D721Med (cell line): Measurements from ENCODE around the gene EXOC6B.

Source experiments
- DNase-seq: peaks from one replicate; pipeline ENCODE4 v3.0.0; 2011; ENCODE audit warnings: low spot score; ENCODE audit not compliant: insufficient read length
- FAIRE-seq: peaks from 2 replicates; lab custom pipeline; 2011; peaks lifted over from hg19 to GRCh38; lab: Jason Lieb, UNC
- TF ChIP-seq, protein P1 (sequence below): IDR thresholded peaks from 2 replicates; pipeline ENCODE4 v1.5.1; 2012; ENCODE audit warnings: mild to moderate bottlenecking, control low read depth; ENCODE audit not compliant: insufficient read depth; ENCODE audit errors: missing control alignments

Gene EXOC6B

DNA sequence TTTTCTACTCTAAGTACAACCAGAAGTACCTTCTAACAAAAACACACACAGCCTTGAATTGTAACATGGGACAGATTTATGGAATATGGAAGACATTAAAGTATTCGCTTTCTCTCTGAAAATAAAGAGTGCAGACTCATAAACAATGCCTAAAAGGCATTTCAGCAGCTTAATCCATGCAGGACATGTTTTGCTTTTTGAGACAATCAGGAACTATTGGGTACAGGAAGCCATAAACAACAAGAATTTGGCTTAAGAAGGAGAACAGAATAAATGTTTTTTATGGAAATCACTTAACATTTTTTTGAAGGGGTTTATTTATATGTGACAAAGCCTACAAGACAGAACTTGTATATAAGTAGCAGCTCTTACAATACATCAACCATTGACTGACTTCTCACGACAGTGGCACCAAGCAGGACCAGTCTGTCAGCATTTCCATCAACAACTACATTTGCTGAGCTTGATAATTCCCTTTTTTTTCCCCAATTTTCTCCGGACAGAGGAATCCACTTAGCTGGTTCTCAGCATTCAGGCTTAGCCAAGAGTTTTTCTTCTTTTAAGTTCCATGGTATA is 140.1 kb downstream of the EXOC6B start:
- TF ChIP-seq, protein P1, sequence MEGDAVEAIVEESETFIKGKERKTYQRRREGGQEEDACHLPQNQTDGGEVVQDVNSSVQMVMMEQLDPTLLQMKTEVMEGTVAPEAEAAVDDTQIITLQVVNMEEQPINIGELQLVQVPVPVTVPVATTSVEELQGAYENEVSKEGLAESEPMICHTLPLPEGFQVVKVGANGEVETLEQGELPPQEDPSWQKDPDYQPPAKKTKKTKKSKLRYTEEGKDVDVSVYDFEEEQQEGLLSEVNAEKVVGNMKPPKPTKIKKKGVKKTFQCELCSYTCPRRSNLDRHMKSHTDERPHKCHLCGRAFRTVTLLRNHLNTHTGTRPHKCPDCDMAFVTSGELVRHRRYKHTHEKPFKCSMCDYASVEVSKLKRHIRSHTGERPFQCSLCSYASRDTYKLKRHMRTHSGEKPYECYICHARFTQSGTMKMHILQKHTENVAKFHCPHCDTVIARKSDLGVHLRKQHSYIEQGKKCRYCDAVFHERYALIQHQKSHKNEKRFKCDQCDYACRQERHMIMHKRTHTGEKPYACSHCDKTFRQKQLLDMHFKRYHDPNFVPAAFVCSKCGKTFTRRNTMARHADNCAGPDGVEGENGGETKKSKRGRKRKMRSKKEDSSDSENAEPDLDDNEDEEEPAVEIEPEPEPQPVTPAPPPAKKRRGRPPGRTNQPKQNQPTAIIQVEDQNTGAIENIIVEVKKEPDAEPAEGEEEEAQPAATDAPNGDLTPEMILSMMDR: no peak
- no peak for FAIRE-seq
- no peak for DNase-seq

- TF ChIP-seq, protein P1: no peak
- DNase-seq: no peak
These were observed 143.8 kb downstream of the EXOC6B start for GRCh38 chr2:72682061-72682460.

DNA sequence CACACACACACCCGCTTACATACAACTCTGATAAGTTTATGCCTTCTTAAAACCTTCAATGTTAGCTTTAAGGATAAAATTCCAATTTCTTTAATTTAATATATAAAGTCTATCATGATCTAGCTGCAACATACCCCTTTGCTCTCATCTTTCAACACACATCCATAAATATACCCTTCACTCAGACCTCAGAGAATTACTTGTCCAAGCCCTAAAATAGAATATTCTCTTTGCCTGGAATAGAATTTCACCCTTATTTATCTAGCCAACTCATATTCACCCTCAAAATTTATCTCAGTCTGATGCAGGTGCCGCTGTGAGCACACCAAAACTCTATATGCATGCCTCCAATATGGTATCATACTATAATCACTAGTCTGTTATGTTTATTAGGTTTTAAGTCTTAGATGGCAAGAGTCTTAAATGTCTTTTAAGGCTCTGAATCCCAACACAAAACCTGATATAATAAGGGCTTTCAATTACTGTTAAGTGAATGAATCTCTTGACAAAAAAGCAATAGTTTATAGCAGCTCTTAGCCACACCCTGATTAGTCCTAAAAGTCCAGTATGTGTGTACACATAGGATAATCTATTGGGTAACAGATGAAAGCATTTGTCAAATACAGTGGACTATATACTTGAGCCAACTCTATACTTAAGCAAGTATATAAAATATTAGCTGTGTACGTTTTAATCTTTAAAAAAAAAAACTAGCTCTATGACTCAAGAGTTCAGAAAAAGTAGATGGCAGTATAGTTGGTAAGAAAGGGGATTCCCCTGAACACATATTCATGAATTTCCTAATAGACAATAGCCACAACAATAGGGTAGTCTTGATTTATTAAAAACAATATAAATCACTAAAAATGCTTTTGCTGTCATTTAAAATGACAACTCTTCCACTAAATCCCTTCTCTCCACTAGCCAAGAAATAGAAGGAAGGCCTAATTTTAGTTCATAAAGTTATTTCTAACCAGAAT is 144.5 kb downstream of the EXOC6B start:
- DNase-seq (no peak), FAIRE-seq (no peak)
- TF ChIP-seq, protein P1: no peak

More at GRCh38 chr2:72682061-72682460, 143.8 kb downstream of the EXOC6B start:
- no peak for FAIRE-seq

GRCh38 chr2:72678024-72678423 is 147.8 kb downstream of the EXOC6B start:
- TF ChIP-seq, protein P1: no peak
- DNase-seq: no peak
- no peak for FAIRE-seq

GRCh38 chr2:72676341-72677025 is 149.3 kb downstream of the EXOC6B start:
- TF ChIP-seq, protein P1: no peak
- FAIRE-seq (no peak), DNase-seq (no peak)

GRCh38 chr2:72674982-72675915 is 150.6 kb downstream of the EXOC6B start:
- TF ChIP-seq, protein P1: no peak
- no peak for DNase-seq
- no peak for FAIRE-seq
